GM18907 (cell line): ENCODE data around the gene ZNF883.
"Not testable (repeated sequence)": the region's sequence is repeated elsewhere in the genome, so short reads cannot be mapped to it uniquely, and the experiment has no call there.

ENCODE experiments used
- ATAC-seq: cut with Tn5 transposase; IDR thresholded peaks from one replicate; pipeline ENCODE4 v1.9.1; 2021; ENCODE audit warnings: mild to moderate bottlenecking, moderate library complexity; ENCODE audit not compliant: unreplicated experiment

The ZNF883 gene

GRCh38 chr9:113011911-113012381 lies at the start of gene ZNF883:
TSS of gene ZNF883 (minus strand) at chr9:113012192.
- no peak for ATAC-seq

- not testable (repeated sequence) for ATAC-seq
These were observed 49.3 kb upstream of the ZNF883 start for GRCh38 chr9:113061072-113061850.

- ATAC-seq = not testable (repeated sequence)
These were observed 47.7 kb upstream of the ZNF883 start for GRCh38 chr9:113059581-113060284.

- ATAC-seq = no peak
These were observed 45.2 kb upstream of the ZNF883 start for GRCh38 chr9:113057193-113057592.

GRCh38 chr9:113056191-113057106 lies 44.5 kb upstream of the ZNF883 start, which contains the start of gene ZFP37:
TSS of gene ZFP37 (minus strand) at chr9:113056724. CDS start at chr9:113056688, 36 bp downstream.
- ATAC-seq = peak; percentile 99

- no peak for ATAC-seq
These were observed 31.1 kb upstream of the ZNF883 start for GRCh38 chr9:113042884-113043657.

- no peak for ATAC-seq
These were observed 14.2 kb upstream of the ZNF883 start for GRCh38 chr9:113026200-113026599.

GRCh38 chr9:113018247-113018646 lies 6.3 kb upstream of the ZNF883 start:
- no peak for ATAC-seq

- ATAC-seq = no peak
These were observed 500 bp upstream of the ZNF883 start for GRCh38 chr9:113012492-113012891.

GRCh38 chr9:113005777-113006176 lies 6.2 kb downstream of the ZNF883 start:
- ATAC-seq = no peak

GRCh38 chr9:112997236-112997941 lies 14.6 kb downstream of the ZNF883 start:
- ATAC-seq = no peak

- ATAC-seq = no peak
These were observed 40.6 kb downstream of the ZNF883 start for GRCh38 chr9:112971415-112971814.

- ATAC-seq = no peak
These were observed 41.1 kb downstream of the ZNF883 start for GRCh38 chr9:112970939-112971338.

- ATAC-seq = no peak
These were observed 42.3 kb downstream of the ZNF883 start for GRCh38 chr9:112969730-112970129.

GRCh38 chr9:112955550-112955949 lies 56.4 kb downstream of the ZNF883 start:
- ATAC-seq = no peak

GRCh38 chr9:112945620-112946208 lies 66.3 kb downstream of the ZNF883 start:
- no peak for ATAC-seq

GRCh38 chr9:112939418-112939817 lies 72.6 kb downstream of the ZNF883 start:
- no peak for ATAC-seq

- no peak for ATAC-seq
These were observed 78.3 kb downstream of the ZNF883 start for GRCh38 chr9:112933696-112934095.

GRCh38 chr9:112925058-112925641 lies 86.8 kb downstream of the ZNF883 start:
- no peak for ATAC-seq
